Measurements from ENCODE around the gene CAAP1. TPM values are rescaled to one million over a fixed set of nuclear protein-coding genes. Genes with fewer than 3 reads are reported as not detected.
A peak's percentile ranks its signal among the peaks of the same experiment; 100 is the strongest.

CAAP1 gene
- total and polyA plus RNA-seq, 10 of the 15 experiments (the other 5 are each of a cell fraction or from before 2014, with no cell fraction given): 11.0 to 27.5 (median 20.5) TPM

DNA sequence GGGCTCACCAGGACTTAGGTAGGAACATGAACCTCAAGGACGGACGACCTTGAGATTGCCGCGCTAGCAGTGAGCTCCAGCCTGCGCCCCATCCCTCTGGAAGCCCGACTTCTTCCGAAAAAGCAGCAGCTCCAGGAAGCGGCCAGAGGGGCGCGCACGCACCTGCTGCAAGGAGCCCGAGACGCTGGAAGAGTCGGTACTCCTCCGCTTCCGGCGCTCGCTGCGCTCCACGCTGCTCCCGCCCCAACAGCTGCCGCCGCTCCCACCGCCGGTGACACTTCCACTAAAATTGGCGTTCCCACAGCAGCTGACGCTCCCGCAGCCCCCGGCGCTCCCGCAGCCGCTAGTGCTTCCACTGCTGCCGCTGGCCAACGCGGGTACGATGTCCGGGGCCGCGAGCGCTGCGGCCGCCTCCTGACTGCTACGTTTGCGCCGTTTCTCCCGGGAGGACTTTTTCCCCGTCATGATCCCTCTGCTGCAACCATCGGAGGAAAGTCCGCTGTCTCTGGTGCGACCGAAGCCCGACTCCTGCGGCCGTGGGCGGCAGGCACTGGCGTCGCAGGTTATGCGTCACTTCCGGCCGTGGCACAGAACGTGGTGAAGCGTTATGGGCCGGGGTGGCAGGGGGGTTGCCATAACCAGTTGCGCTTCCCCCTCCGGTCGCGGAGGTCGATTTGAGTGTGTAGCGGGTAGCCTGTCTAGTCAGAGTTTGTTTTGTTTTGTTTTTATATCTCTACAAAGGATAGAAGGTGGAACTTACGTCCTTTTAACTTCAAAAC, at the start of gene CAAP1 (continued):
- TF ChIP-seq, protein P1, sequence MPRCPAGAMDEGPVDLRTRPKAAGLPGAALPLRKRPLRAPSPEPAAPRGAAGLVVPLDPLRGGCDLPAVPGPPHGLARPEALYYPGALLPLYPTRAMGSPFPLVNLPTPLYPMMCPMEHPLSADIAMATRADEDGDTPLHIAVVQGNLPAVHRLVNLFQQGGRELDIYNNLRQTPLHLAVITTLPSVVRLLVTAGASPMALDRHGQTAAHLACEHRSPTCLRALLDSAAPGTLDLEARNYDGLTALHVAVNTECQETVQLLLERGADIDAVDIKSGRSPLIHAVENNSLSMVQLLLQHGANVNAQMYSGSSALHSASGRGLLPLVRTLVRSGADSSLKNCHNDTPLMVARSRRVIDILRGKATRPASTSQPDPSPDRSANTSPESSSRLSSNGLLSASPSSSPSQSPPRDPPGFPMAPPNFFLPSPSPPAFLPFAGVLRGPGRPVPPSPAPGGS (IDR thresholded peaks at IDR 0.05; ENCODE audit: borderline replicate concordance, insufficient read depth, low read depth, low read length, poor library complexity, severe bottlenecking): peak; percentile 76
- peak; percentile 80 for TF ChIP-seq CHD2 (IDR thresholded peaks at IDR 0.05; ENCODE audit: borderline replicate concordance, low read depth, low read length)
- TF ChIP-seq EGR1 (IDR thresholded peaks at IDR 0.05; ENCODE audit: borderline replicate concordance in 1 of 2, low read depth in 2 of 2, low read length in 2 of 2): peak; percentile 79 to 99
- no peak for TF ChIP-seq ZNF217 (IDR thresholded peaks at IDR 0.05)
- TF ChIP-seq SMARCA5 (IDR thresholded peaks at IDR 0.05): peak; percentile 80
- TF ChIP-seq, protein P2, sequence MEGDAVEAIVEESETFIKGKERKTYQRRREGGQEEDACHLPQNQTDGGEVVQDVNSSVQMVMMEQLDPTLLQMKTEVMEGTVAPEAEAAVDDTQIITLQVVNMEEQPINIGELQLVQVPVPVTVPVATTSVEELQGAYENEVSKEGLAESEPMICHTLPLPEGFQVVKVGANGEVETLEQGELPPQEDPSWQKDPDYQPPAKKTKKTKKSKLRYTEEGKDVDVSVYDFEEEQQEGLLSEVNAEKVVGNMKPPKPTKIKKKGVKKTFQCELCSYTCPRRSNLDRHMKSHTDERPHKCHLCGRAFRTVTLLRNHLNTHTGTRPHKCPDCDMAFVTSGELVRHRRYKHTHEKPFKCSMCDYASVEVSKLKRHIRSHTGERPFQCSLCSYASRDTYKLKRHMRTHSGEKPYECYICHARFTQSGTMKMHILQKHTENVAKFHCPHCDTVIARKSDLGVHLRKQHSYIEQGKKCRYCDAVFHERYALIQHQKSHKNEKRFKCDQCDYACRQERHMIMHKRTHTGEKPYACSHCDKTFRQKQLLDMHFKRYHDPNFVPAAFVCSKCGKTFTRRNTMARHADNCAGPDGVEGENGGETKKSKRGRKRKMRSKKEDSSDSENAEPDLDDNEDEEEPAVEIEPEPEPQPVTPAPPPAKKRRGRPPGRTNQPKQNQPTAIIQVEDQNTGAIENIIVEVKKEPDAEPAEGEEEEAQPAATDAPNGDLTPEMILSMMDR (IDR thresholded peaks at IDR 0.05 in 2 of 3, conservative IDR thresholded peaks at IDR 0.05 in 1 of 3; ENCODE audit: control insufficient read depth in 2 of 3, extremely low read depth in 1 of 3, insufficient read depth in 1 of 3, low read depth in 3 of 3, low read length in 3 of 3): peak; percentile 33 to 59 (median 39); a peak in 5 of 6 replicates
- TF ChIP-seq DPF2 (IDR thresholded peaks at IDR 0.05): peak; percentile 81
- no peak for TF ChIP-seq STAT3 (IDR thresholded peaks at IDR 0.05; ENCODE audit: low read depth, low read length)
- TF ChIP-seq, protein P3, sequence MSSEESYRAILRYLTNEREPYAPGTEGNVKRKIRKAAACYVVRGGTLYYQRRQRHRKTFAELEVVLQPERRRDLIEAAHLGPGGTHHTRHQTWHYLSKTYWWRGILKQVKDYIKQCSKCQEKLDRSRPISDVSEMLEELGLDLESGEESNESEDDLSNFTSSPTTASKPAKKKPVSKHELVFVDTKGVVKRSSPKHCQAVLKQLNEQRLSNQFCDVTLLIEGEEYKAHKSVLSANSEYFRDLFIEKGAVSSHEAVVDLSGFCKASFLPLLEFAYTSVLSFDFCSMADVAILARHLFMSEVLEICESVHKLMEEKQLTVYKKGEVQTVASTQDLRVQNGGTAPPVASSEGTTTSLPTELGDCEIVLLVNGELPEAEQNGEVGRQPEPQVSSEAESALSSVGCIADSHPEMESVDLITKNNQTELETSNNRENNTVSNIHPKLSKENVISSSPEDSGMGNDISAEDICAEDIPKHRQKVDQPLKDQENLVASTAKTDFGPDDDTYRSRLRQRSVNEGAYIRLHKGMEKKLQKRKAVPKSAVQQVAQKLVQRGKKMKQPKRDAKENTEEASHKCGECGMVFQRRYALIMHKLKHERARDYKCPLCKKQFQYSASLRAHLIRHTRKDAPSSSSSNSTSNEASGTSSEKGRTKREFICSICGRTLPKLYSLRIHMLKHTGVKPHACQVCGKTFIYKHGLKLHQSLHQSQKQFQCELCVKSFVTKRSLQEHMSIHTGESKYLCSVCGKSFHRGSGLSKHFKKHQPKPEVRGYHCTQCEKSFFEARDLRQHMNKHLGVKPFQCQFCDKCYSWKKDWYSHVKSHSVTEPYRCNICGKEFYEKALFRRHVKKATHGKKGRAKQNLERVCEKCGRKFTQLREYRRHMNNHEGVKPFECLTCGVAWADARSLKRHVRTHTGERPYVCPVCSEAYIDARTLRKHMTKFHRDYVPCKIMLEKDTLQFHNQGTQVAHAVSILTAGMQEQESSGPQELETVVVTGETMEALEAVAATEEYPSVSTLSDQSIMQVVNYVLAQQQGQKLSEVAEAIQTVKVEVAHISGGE (CRISPR knock-in tag; IDR thresholded peaks at IDR 0.05): peak; percentile 76
- no peak for TF ChIP-seq MYB (IDR thresholded peaks at IDR 0.05; ENCODE audit: borderline replicate concordance, low read depth, low read length)
- peak; percentile 96 for TF ChIP-seq SIN3A (IDR thresholded peaks at IDR 0.05; ENCODE audit: low read depth, low read length)
- TF ChIP-seq CBFB (IDR thresholded peaks at IDR 0.05; ENCODE audit: low read depth): peak; percentile 78
- TF ChIP-seq ATF7 (IDR thresholded peaks at IDR 0.05; ENCODE audit: low read depth): peak; percentile 43; the same call in 1 of the 2 replicates
- TF ChIP-seq ETV6 (conservative IDR thresholded peaks at IDR 0.05 in 1 of 2, IDR thresholded peaks at IDR 0.05 in 1 of 2; ENCODE audit: borderline replicate concordance in 1 of 2, low read depth in 1 of 2): no peak
- TF ChIP-seq, protein P4, sequence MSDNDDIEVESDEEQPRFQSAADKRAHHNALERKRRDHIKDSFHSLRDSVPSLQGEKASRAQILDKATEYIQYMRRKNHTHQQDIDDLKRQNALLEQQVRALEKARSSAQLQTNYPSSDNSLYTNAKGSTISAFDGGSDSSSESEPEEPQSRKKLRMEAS (IDR thresholded peaks at IDR 0.05; ENCODE audit: low read depth, low read length): peak; percentile 81
- TF ChIP-seq, protein P5, sequence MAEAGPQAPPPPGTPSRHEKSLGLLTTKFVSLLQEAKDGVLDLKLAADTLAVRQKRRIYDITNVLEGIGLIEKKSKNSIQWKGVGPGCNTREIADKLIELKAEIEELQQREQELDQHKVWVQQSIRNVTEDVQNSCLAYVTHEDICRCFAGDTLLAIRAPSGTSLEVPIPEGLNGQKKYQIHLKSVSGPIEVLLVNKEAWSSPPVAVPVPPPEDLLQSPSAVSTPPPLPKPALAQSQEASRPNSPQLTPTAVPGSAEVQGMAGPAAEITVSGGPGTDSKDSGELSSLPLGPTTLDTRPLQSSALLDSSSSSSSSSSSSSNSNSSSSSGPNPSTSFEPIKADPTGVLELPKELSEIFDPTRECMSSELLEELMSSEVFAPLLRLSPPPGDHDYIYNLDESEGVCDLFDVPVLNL (IDR thresholded peaks at IDR 0.05; ENCODE audit: low read depth, low read length): peak; percentile 82
- TF ChIP-seq, protein P6, sequence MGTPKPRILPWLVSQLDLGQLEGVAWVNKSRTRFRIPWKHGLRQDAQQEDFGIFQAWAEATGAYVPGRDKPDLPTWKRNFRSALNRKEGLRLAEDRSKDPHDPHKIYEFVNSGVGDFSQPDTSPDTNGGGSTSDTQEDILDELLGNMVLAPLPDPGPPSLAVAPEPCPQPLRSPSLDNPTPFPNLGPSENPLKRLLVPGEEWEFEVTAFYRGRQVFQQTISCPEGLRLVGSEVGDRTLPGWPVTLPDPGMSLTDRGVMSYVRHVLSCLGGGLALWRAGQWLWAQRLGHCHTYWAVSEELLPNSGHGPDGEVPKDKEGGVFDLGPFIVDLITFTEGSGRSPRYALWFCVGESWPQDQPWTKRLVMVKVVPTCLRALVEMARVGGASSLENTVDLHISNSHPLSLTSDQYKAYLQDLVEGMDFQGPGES (IDR thresholded peaks at IDR 0.05): 0 out of 2 replicates have a peak, but pooled peaks have one; percentile 6
- TF ChIP-seq EZH2 (IDR thresholded peaks at IDR 0.05; ENCODE audit: borderline replicate concordance, control insufficient read depth, low read depth, low read length): no peak
